ENCODE measurements around the gene RAB8A.

The RAB8A gene

DNA sequence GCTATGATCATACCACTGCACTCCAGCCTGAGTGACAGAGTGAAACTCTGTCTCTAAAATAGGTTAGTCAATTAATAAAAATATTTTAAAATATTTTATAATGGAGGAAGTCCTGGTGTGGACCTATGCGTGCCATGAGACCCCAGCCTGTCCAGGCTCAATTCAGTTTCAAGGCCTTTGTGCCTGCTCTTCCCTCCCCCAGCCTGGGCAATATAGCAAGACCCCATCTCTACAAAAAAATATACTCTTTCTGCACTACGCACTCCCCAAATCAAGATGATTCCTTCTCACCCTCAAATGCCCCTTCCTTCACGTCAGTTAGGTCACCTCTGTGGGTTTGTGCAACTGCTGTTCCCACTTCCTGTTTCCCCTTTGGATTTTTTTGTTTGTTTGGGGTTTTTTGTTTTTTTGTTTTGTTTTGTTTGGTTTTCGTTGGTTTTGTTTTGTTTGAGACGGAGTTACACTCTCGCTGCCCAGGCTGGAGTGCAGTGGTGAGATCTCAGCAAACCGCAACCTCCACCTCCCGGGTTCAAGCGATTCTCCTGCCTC is 30.4 kb downstream of the RAB8A start:
- H3K27ac ChIP-seq (ENCODE audit: insufficient read depth, low read depth, low read length, poor library complexity, severe bottlenecking), result no peak overlapping the region
- H3K36me3 ChIP-seq (ENCODE audit: control insufficient read depth, insufficient read depth, low read length), result no peaks in the 10 kb centered on the region
- no peaks in the 10 kb centered on the region for H3K9me3 ChIP-seq (ENCODE audit: control insufficient read depth, low read length)
- WGBS, 2 experiments, result 91 to 95% methylated on average over 9 of the region's 9 CpGs
- no peak overlapping the region for H3K4me3 ChIP-seq (ENCODE audit: insufficient read depth, low read depth, low read length)
- no peaks in the 10 kb centered on the region for H3K27me3 ChIP-seq (ENCODE audit: control insufficient read depth, insufficient read depth, low read length, poor library complexity, severe bottlenecking)
- no peaks in the 10 kb centered on the region for H3K4me1 ChIP-seq (ENCODE audit: control insufficient read depth, insufficient read depth, low read length)

DNA sequence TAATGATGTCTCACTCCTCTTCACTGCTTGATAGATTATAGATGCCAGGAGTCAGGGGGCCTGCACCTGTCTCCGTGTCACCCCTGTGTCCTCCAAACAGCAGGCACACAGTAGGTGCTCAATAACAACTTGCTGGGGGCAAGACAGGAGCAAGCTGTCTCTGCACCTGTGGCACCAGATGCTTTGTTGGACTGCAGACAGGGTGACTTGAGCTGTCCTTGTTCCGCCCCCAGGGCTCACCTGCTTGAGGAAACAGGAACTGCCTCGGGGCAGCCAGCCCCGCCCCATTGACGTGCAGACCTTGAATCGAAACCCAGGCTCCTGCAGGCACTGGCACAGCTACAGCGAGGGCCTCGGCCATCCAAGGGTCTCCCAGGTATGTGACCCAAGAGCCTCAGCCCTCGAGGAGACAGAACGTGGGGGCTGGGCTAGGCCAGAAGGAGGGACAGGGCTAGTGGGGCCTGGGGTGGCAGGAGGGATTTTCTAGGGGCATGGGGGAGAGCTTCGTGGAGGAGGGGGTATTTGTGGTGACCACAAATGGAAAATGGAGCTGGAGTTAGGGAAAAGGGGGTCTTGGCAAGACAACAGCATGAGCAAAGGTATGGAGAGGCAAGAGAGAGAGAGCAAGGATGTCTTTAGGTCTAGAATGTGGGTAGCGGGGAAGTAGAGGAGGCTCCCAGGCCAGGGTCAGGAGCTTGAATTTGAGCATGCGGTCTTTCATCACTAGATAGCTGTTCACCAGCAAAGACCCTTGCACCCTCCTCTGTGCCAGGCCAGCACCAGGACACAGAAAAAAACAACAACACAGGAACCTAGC is 31.9 kb downstream of the RAB8A start, which contains the start of gene HSH2D:
Gene HSH2D (plus strand): TSS at position 287 of the 817 bp plus-strand sequence. CDS start 5,066 bp downstream, outside the sequence.
- Histone ChIP-seq H3K4me3 (ENCODE audit: insufficient read depth, low read depth, low read length) (no peak within 1 kb of the TSS), H3K27me3 (ENCODE audit: control insufficient read depth, insufficient read depth, low read length, poor library complexity, severe bottlenecking) (no peaks in the 10 kb centered on the region), H3K4me1 (ENCODE audit: control insufficient read depth, insufficient read depth, low read length) (no peaks in the 10 kb centered on the region), H3K36me3 (ENCODE audit: control insufficient read depth, insufficient read depth, low read length) (no peaks in the 10 kb centered on the region), H3K9me3 (ENCODE audit: control insufficient read depth, low read length) (no peaks in the 10 kb centered on the region), H3K27ac (ENCODE audit: insufficient read depth, low read depth, low read length, poor library complexity, severe bottlenecking) (no peak within 1 kb of the TSS)
- 67 to 68% methylated on average over 13 of the region's 13 CpGs for WGBS, 2 experiments

- Histone ChIP-seq H3K4me3 (ENCODE audit: insufficient read depth, low read depth, low read length) (no peak overlapping the region), H3K27ac (ENCODE audit: insufficient read depth, low read depth, low read length, poor library complexity, severe bottlenecking) (no peak overlapping the region), H3K4me1 (ENCODE audit: control insufficient read depth, insufficient read depth, low read length) (no peaks in the 10 kb centered on the region), H3K27me3 (ENCODE audit: control insufficient read depth, insufficient read depth, low read length, poor library complexity, severe bottlenecking) (no peaks in the 10 kb centered on the region), H3K9me3 (ENCODE audit: control insufficient read depth, low read length) (no peaks in the 10 kb centered on the region), H3K36me3 (ENCODE audit: control insufficient read depth, insufficient read depth, low read length) (no peaks in the 10 kb centered on the region)
- WGBS, 2 experiments, result 77 to 80% methylated on average over 1 of the region's 1 CpG
Observed at GRCh38 chr19:16144216-16144581, 32.5 kb downstream of the RAB8A start.

- WGBS, 2 experiments, result 89 to 90% methylated on average over 5 of the region's 5 CpGs
- no peaks in the 10 kb centered on the region for H3K9me3 ChIP-seq (ENCODE audit: control insufficient read depth, low read length)
- H3K4me1 ChIP-seq (ENCODE audit: control insufficient read depth, insufficient read depth, low read length), result no peaks in the 10 kb centered on the region
- H3K36me3 ChIP-seq (ENCODE audit: control insufficient read depth, insufficient read depth, low read length), result no peaks in the 10 kb centered on the region
- H3K27ac ChIP-seq (ENCODE audit: insufficient read depth, low read depth, low read length, poor library complexity, severe bottlenecking), result no peak overlapping the region
- H3K27me3 ChIP-seq (ENCODE audit: control insufficient read depth, insufficient read depth, low read length, poor library complexity, severe bottlenecking), result no peaks in the 10 kb centered on the region
- no peak overlapping the region for H3K4me3 ChIP-seq (ENCODE audit: insufficient read depth, low read depth, low read length)
Observed at GRCh38 chr19:16146112-16146511, 34.4 kb downstream of the RAB8A start.

DNA sequence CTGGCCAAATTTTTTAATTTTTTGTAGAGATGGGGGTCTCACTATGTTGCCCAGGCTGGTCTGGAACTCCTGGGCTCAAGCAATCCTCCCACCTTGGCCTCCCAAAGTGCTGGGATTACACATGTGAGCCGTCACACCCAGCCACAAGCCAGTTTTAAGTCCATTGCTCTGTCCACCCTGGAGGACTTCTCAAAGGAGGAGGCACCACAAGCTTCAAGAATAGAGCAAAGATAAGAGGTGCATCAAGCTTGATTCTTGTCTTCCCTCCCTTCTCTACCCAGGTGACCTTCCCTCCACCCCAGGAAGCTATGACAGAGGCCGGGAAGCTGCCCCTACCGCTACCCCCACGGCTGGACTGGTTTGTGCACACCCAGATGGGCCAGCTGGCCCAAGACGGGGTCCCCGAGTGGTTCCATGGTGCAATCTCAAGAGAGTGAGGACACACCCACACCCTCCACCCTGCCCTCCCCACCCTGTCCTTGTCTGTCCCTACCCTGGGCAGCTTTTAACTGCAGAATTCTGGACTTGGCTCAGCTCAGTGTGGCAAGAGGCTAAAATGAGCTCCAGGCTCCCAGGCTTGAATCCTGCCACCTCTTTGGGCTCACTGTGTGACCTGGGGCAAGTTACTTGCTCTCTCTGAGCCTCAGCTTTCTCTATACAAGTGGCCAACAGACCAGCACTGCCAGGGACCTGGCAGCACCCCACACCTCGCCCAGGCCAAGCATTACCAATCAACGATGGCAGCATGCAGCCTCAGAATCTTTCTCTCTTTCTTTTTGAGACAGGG is 36.9 kb downstream of the RAB8A start:
- Histone ChIP-seq H3K4me1 (ENCODE audit: control insufficient read depth, insufficient read depth, low read length) (no peaks in the 10 kb centered on the region), H3K9me3 (ENCODE audit: control insufficient read depth, low read length) (no peaks in the 10 kb centered on the region), H3K36me3 (ENCODE audit: control insufficient read depth, insufficient read depth, low read length) (no peaks in the 10 kb centered on the region), H3K27ac (ENCODE audit: insufficient read depth, low read depth, low read length, poor library complexity, severe bottlenecking) (no peak overlapping the region), H3K4me3 (ENCODE audit: insufficient read depth, low read depth, low read length) (no peak overlapping the region), H3K27me3 (ENCODE audit: control insufficient read depth, insufficient read depth, low read length, poor library complexity, severe bottlenecking) (no peaks in the 10 kb centered on the region)
- 86 to 89% methylated on average over 8 of the region's 8 CpGs for WGBS, 2 experiments

DNA sequence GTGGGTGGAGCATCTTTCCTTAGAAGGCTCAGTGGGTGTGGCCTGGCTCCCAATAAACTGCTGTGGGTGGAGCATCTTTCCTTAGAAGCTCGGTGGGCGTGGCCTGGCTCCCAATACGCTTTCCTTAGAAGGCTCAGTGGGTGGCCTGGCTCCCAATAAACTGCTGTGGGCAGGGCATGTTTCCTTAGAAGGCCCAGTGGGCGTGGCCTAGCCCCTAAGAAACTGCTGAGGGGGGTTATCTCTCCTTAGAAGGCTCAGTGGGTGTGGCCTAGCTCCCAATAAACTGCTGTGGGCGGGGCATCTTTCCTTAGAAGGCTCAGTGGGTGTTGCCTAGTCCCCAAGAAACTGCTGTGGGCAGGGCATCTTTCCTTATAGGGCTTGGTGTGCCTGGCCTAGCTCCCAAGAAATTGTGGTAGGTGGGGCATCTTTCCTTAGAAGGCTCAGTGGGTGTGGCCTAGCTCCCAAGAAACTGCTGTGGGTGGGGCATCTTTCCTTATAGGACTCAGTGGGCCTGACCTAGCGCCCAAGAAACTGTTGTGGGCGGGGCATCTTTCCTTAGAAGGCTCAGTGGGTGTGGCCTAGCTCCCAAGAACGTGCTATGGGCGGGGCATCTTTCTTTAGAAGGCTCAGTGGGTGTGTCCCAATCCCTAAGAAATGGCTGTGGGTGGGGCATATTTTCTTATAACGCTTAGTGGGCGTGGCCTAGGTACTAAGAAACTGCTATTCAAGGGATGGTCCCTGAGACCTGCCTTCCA is 42.1 kb downstream of the RAB8A start:
- H3K9me3 ChIP-seq (ENCODE audit: control insufficient read depth, low read length), result no peaks in the 10 kb centered on the region
- H3K4me3 ChIP-seq (ENCODE audit: insufficient read depth, low read depth, low read length), result no peak overlapping the region
- H3K36me3 ChIP-seq (ENCODE audit: control insufficient read depth, insufficient read depth, low read length), result no peaks in the 10 kb centered on the region
- H3K27me3 ChIP-seq (ENCODE audit: control insufficient read depth, insufficient read depth, low read length, poor library complexity, severe bottlenecking), result no peaks in the 10 kb centered on the region
- H3K27ac ChIP-seq (ENCODE audit: insufficient read depth, low read depth, low read length, poor library complexity, severe bottlenecking), result no peak overlapping the region
- WGBS, 2 experiments, result 87 to 88% methylated on average over 11 of the region's 11 CpGs
- H3K4me1 ChIP-seq (ENCODE audit: control insufficient read depth, insufficient read depth, low read length), result no peaks in the 10 kb centered on the region

DNA sequence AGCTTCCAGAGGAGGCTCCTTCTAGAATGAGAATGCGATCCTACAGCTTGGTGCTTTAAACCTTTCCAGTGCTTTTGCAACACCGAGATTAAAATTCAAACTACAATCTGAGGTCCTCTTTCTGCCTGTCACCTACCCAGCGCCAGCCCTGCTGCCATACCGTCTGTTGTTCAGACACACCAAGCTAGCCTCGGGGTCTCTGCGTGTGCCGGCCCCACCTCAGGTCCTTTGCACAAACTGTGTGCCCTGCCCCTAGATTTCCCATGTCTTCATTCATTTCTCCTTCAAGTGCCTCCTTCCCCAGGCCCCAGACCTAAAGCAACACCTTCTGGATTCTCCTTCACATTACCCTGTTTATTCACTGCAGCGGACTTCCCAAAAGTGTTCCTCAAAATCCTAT is 42.9 kb downstream of the RAB8A start:
- H3K4me3 ChIP-seq (ENCODE audit: insufficient read depth, low read depth, low read length), result no peak overlapping the region
- no peaks in the 10 kb centered on the region for H3K27me3 ChIP-seq (ENCODE audit: control insufficient read depth, insufficient read depth, low read length, poor library complexity, severe bottlenecking)
- 90 to 92% methylated on average over 8 of the region's 8 CpGs for WGBS, 2 experiments
- no peaks in the 10 kb centered on the region for H3K4me1 ChIP-seq (ENCODE audit: control insufficient read depth, insufficient read depth, low read length)
- H3K36me3 ChIP-seq (ENCODE audit: control insufficient read depth, insufficient read depth, low read length), result no peaks in the 10 kb centered on the region
- no peak overlapping the region for H3K27ac ChIP-seq (ENCODE audit: insufficient read depth, low read depth, low read length, poor library complexity, severe bottlenecking)
- H3K9me3 ChIP-seq (ENCODE audit: control insufficient read depth, low read length), result no peaks in the 10 kb centered on the region

DNA sequence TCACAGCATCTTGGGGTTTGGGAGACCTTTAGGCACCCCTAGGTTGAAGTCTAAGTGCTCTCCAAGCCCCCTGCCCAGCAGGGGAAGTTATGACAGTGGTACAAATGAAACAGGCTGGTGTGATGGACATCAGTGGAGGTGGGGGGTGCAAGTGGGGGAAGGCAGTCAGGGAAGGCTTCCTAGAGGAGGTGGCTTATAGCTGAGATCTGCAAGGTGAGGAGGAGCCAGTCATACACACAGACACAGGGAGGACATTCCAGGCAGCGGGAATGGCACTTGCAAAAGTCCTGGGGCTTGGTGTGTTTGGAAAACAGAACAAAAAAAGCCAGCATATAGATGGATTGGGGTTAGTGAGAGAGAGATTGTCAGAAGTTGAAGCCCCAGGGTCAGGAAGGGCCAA is 43.4 kb downstream of the RAB8A start:
- 85 to 88% methylated on average over 1 of the region's 1 CpG for WGBS, 2 experiments
- H3K4me1 ChIP-seq (ENCODE audit: control insufficient read depth, insufficient read depth, low read length), result no peaks in the 10 kb centered on the region
- no peaks in the 10 kb centered on the region for H3K27me3 ChIP-seq (ENCODE audit: control insufficient read depth, insufficient read depth, low read length, poor library complexity, severe bottlenecking)

GRCh38 chr19:16156904-16157303 is 45.2 kb downstream of the RAB8A start:
- Histone ChIP-seq H3K4me3 (ENCODE audit: insufficient read depth, low read depth, low read length) (no peak overlapping the region), H3K4me1 (ENCODE audit: control insufficient read depth, insufficient read depth, low read length) (no peaks in the 10 kb centered on the region), H3K9me3 (ENCODE audit: control insufficient read depth, low read length) (no peaks in the 10 kb centered on the region), H3K27me3 (ENCODE audit: control insufficient read depth, insufficient read depth, low read length, poor library complexity, severe bottlenecking) (no peaks in the 10 kb centered on the region), H3K36me3 (ENCODE audit: control insufficient read depth, insufficient read depth, low read length) (no peaks in the 10 kb centered on the region), H3K27ac (ENCODE audit: insufficient read depth, low read depth, low read length, poor library complexity, severe bottlenecking) (no peak overlapping the region)
- 85 to 87% methylated on average over 6 of the region's 6 CpGs for WGBS, 2 experiments

More for the DNA sequence above, 43.4 kb downstream of the RAB8A start:
- Histone ChIP-seq H3K4me3 (ENCODE audit: insufficient read depth, low read depth, low read length) (no peak overlapping the region), H3K27ac (ENCODE audit: insufficient read depth, low read depth, low read length, poor library complexity, severe bottlenecking) (no peak overlapping the region), H3K36me3 (ENCODE audit: control insufficient read depth, insufficient read depth, low read length) (no peaks in the 10 kb centered on the region), H3K9me3 (ENCODE audit: control insufficient read depth, low read length) (no peaks in the 10 kb centered on the region)
